PC-3 (cell line): ENCODE data around the gene KCNT2. TPM values are rescaled to one million over a fixed set of nuclear protein-coding genes. Genes with fewer than 3 reads are reported as not detected.
A peak's percentile ranks its signal among the peaks of the same experiment; 100 is the strongest.

Experiments used
- ATAC-seq: fragments of 200-7000 bp; cut with Tn5 transposase; 2 replicates; pipeline ENCODE4 v1.9.1; 2020; ENCODE audit warnings: mild to moderate bottlenecking, moderate library complexity
- BruUV-seq: library from RNA; stranded (reverse); fragments of 400-500 nt; replicated peaks from 2 replicates; lab custom pipeline; 2021; lab: Mats Ljungman, UMichigan
- CTCF ChIA-PET: fragments of 300-600 bp; sonication (Branson Sonifier 250); formaldehyde crosslinking; loops from one replicate; lab custom pipeline; 2022; ENCODE audit warnings: antibody characterized with exemption; lab: Charles Lee
- POLR2A ChIA-PET: fragments of 300-600 bp; sonication (Branson Sonifier 250); formaldehyde crosslinking; loops from one replicate; lab custom pipeline; 2022; ENCODE audit warnings: antibody characterized with exemption; ENCODE audit not compliant: unreplicated experiment; lab: Charles Lee
- DNase-seq: peaks from one replicate; pipeline ENCODE4 v3.0.0-alpha.2; 2015
- H2AFZ ChIP-seq: fragments of 300-600 bp; sonication (generic); 2 replicates; pipeline ENCODE4 v1.6.0; 2016; ENCODE audit warnings: antibody characterized with exemption, low read length
- H3F3A ChIP-seq: fragments of 300-600 bp; sonication (generic); one replicate; pipeline ENCODE4 v1.6.0; 2017; ENCODE audit warnings: antibody characterized with exemption, low read length, control low read depth, mild to moderate bottlenecking; ENCODE audit not compliant: unreplicated experiment
- H3K27ac ChIP-seq: fragments of 300-600 bp; sonication (generic); 2 replicates; pipeline ENCODE4 v1.5.1; 2016; ENCODE audit warnings: mild to moderate bottlenecking, low read length
- H3K27me3 ChIP-seq: fragments of 300-600 bp; sonication (generic); 2 replicates; pipeline ENCODE4 v1.6.1; 2016; ENCODE audit warnings: low read length, mixed read lengths
- H3K36me3 ChIP-seq: fragments of 300-600 bp; sonication (generic); 2 replicates; pipeline ENCODE4 v1.6.1; 2016; ENCODE audit warnings: low read depth, mixed run types, low read length, mixed read lengths
- H3K4me1 ChIP-seq: fragments of 300-600 bp; sonication (generic); 2 replicates; pipeline ENCODE4 v1.5.1; 2016; ENCODE audit warnings: low read length; ENCODE audit not compliant: insufficient read depth
- H3K4me2 ChIP-seq: fragments of 300-600 bp; sonication (generic); 2 replicates; pipeline ENCODE4 v1.6.0; 2016; ENCODE audit warnings: low read length
- H3K4me3 ChIP-seq: fragments of 300-600 bp; sonication (generic); 2 replicates; pipeline ENCODE4 v1.5.1; 2016; ENCODE audit warnings: mild to moderate bottlenecking, low read length, mixed read lengths
- H3K79me2 ChIP-seq: fragments of 300-600 bp; sonication (generic); 2 replicates; pipeline ENCODE4 v1.6.1; 2017; ENCODE audit warnings: low read length, mixed read lengths
- H3K9ac ChIP-seq: fragments of 300-600 bp; sonication (generic); 2 replicates; pipeline ENCODE4 v1.6.0; 2016; ENCODE audit warnings: mild to moderate bottlenecking, low read length
- H3K9me2 ChIP-seq: fragments of 300-600 bp; sonication (generic); replicated peaks from 2 replicates; pipeline ENCODE4 v1.6.1; 2016; ENCODE audit warnings: mixed run types, low read length, mixed read lengths
- H3K9me3 ChIP-seq: fragments of 300-600 bp; sonication (generic); 2 replicates; pipeline ENCODE4 v1.6.1; 2016; ENCODE audit warnings: low read length, mixed read lengths
- H4K20me1 ChIP-seq: fragments of 300-600 bp; sonication (generic); 2 replicates; pipeline ENCODE4 v1.6.1; 2016; ENCODE audit warnings: low read length, mixed read lengths
- CTCF ChIP-seq: fragments of 300-600 bp; sonication (generic); conservative IDR thresholded peaks from 2 replicates; pipeline ENCODE4 v1.5.1; 2017; ENCODE audit warnings: antibody characterized with exemption, low read depth, mild to moderate bottlenecking, low read length
- EZH2 ChIP-seq: fragments of 300-600 bp; sonication (generic); IDR thresholded peaks from one replicate; pipeline ENCODE4 v1.6.1; 2017; ENCODE audit warnings: antibody characterized with exemption, mild to moderate bottlenecking, low read length; ENCODE audit not compliant: unreplicated experiment
- EZH2phosphoT487 ChIP-seq: fragments of 300-600 bp; sonication (generic); IDR thresholded peaks from 2 replicates; pipeline ENCODE4 v1.6.1; 2018; ENCODE audit warnings: mild to moderate bottlenecking, antibody characterized with exemption, low read length, borderline replicate concordance
- intact Hi-C: fragments of 100-400 bp; cut with micrococcal nuclease; formaldehyde crosslinking; loops from 2 replicates; pipeline ENCODE4 v1.9.0; 2023
- total RNA-seq: library from RNA; depleted of rRNA; stranded (reverse); fragments of >200 nt; gene quantifications from 2 replicates; pipeline ENCODE4 v1.2.3, GENCODE V29; 2014

Gene KCNT2
- total RNA-seq, 1 experiment from 2014 or later: 0.26 TPM

- H3K4me1 ChIP-seq: peaks cover 7% of the 10 kb centered on the region; the same call in 1 of the 2 replicates
- H3K4me2 ChIP-seq: no peak overlapping the region
- ChIA-PET POLR2A (no interaction called here), CTCF (no interaction called here)
- H3F3A ChIP-seq: no peaks in the 10 kb centered on the region
- H3K27me3 ChIP-seq: no peaks in the 10 kb centered on the region
- no peak overlapping the region for H3K27ac ChIP-seq
- intact Hi-C loops: no loop called here
- no peak for ATAC-seq
- no peaks in the 10 kb centered on the region for H3K9me3 ChIP-seq
- no peaks in the 10 kb centered on the region for H3K79me2 ChIP-seq
- no peak for TF ChIP-seq EZH2phosphoT487
- H3K4me3 ChIP-seq: no peak overlapping the region
- H4K20me1 ChIP-seq: no peaks in the 10 kb centered on the region
- no TSS peak for BruUV-seq
- H3K36me3 ChIP-seq: no peaks in the 10 kb centered on the region
- H3K9me2 ChIP-seq: no peaks in the 10 kb centered on the region
- no peak for DNase-seq
- H2AFZ ChIP-seq: no peak overlapping the region
- H3K9ac ChIP-seq: no peak overlapping the region
Measured at GRCh38 chr1:196655071-196655470, 46.8 kb upstream of the KCNT2 start.

GRCh38 chr1:196654271-196654670 lies 46.0 kb upstream of the KCNT2 start:
- BruUV-seq: no TSS peak
- CTCF ChIA-PET: no interaction called here
- no peaks in the 10 kb centered on the region for H4K20me1 ChIP-seq
- TF ChIP-seq EZH2phosphoT487 (no peak), CTCF (no peak), EZH2 (no peak)
- POLR2A ChIA-PET: no interaction called here
- no peak overlapping the region for H3K9ac ChIP-seq
- DNase-seq (no peak), ATAC-seq (no peak)
- no peaks in the 10 kb centered on the region for H3K9me2 ChIP-seq
- H3K4me2 ChIP-seq: no peak overlapping the region
- H3K36me3 ChIP-seq: no peaks in the 10 kb centered on the region
- no peaks in the 10 kb centered on the region for H3F3A ChIP-seq
- intact Hi-C loops: loop anchor here (5.0 kb wide), 1 partner anchor 172 kb away; no protein-coding TSS in a partner anchor
- no peak overlapping the region for H3K4me3 ChIP-seq
- no peaks in the 10 kb centered on the region for H3K9me3 ChIP-seq
- no peaks in the 10 kb centered on the region for H3K79me2 ChIP-seq
- no peak overlapping the region for H3K27ac ChIP-seq
- no peak overlapping the region for H2AFZ ChIP-seq
- H3K4me1 ChIP-seq: peaks cover 7% of the 10 kb centered on the region; the same call in 1 of the 2 replicates
- no peaks in the 10 kb centered on the region for H3K27me3 ChIP-seq

DNA sequence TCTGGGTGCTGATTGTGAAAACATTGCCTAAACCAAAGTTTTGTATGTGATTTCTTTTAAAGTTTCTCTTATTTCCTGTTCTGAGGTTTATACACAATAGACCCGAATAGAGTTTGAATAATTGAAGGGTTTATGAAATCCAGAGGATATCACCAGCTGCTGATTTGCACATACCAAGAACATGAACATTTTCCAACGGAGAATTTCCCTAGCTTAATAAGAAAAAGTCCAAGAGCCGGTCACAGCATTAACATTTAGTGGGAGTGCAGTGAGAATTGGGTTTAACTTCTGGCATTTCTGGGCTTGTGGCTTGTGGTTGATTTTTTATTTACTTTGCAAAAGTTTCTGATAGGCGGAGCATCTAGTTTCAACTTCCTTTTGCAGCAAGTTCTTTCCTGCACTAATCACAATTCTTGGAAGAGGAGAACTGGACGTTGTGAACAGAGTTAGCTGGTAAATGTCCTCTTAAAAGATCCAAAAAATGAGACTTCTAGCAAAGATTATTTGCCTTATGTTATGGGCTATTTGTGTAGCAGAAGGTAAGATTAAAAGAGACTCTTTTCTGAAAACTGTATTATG lies 43.5 kb upstream of the KCNT2 start, which contains the start of gene CFH:
Gene CFH (plus strand): TSS at position 407 of the 579 bp plus-strand sequence. CDS start 75 bp downstream, at position 482.
- no peaks in the 10 kb centered on the region for H3F3A ChIP-seq
- peak; percentile 79 for ATAC-seq
- H4K20me1 ChIP-seq: no peaks in the 10 kb centered on the region
- ChIA-PET CTCF (no interaction called here), POLR2A (no interaction called here)
- no peaks in the 10 kb centered on the region for H3K9me3 ChIP-seq
- H3K9me2 ChIP-seq: no peaks in the 10 kb centered on the region
- H3K79me2 ChIP-seq: no peaks in the 10 kb centered on the region
- BruUV-seq: no TSS peak
- intact Hi-C loops: loop anchor here (5.0 kb wide), 1 partner anchor 169 kb away; no protein-coding TSS in a partner anchor
- peak within 1 kb of the TSS; percentile 11 for H3K4me3 ChIP-seq
- peak within 1 kb of the TSS; percentile 61 for H2AFZ ChIP-seq
- no peaks in the 10 kb centered on the region for H3K27me3 ChIP-seq
- DNase-seq: peak; percentile 33
- H3K27ac ChIP-seq: no peak within 1 kb of the TSS
- peaks cover 7% of the 10 kb centered on the region; the same call in 1 of the 2 replicates for H3K4me1 ChIP-seq
- no peak within 1 kb of the TSS for H3K9ac ChIP-seq
- H3K36me3 ChIP-seq: no peaks in the 10 kb centered on the region
- H3K4me2 ChIP-seq: peak within 1 kb of the TSS; percentile 62
- TF ChIP-seq EZH2 (no peak), EZH2phosphoT487 (no peak), CTCF (no peak)
